OCI-LY1 (cell line): ENCODE data around the gene CPEB4.

Experiments used
- H2AFZ ChIP-seq: fragments of 200-600 bp; sonication (generic), shearing (Covaris generic); 2 replicates; pipeline ENCODE4 v1.6.0; 2014; ENCODE audit warnings: antibody characterized with exemption, mild to moderate bottlenecking, low read length
- H3F3A ChIP-seq: fragments of 200-600 bp; sonication (generic), shearing (Covaris generic); 2 replicates; pipeline ENCODE4 v1.6.0; 2014; ENCODE audit warnings: mild to moderate bottlenecking, antibody characterized with exemption, low read length, moderate library complexity; ENCODE audit not compliant: insufficient read depth
- H3K27ac ChIP-seq: fragments of 200-600 bp; sonication (generic); 2 replicates; pipeline ENCODE4 v1.5.1; 2014; ENCODE audit warnings: low read length, mixed run types, mild to moderate bottlenecking, low read depth; ENCODE audit not compliant: poor library complexity, severe bottlenecking
- H3K27me3 ChIP-seq: fragments of 200-600 bp; sonication (generic); 2 replicates; pipeline ENCODE4 v1.6.0; 2014; ENCODE audit warnings: antibody characterized with exemption, mild to moderate bottlenecking, low read length, moderate library complexity; ENCODE audit not compliant: insufficient read depth
- H3K36me3 ChIP-seq: fragments of 200-600 bp; sonication (generic); 2 replicates; pipeline ENCODE4 v1.6.1; 2014; ENCODE audit warnings: mild to moderate bottlenecking, antibody characterized with exemption, low read length, moderate library complexity, mixed read lengths; ENCODE audit not compliant: insufficient read depth
- H3K4me1 ChIP-seq: fragments of 200-600 bp; sonication (generic); 2 replicates; pipeline ENCODE4 v1.5.1; 2014; ENCODE audit warnings: mild to moderate bottlenecking, low read length, moderate library complexity; ENCODE audit not compliant: insufficient read depth, severe bottlenecking
- H3K4me2 ChIP-seq: fragments of 200-600 bp; sonication (generic), shearing (Covaris generic); 2 replicates; pipeline ENCODE4 v1.6.1; 2014; ENCODE audit warnings: low read length
- H3K4me3 ChIP-seq: fragments of 200-600 bp; sonication (generic); 2 replicates; pipeline ENCODE4 v1.5.1; 2014; ENCODE audit warnings: low read length, low read depth, mild to moderate bottlenecking, mixed read lengths; ENCODE audit not compliant: poor library complexity, severe bottlenecking
- H3K79me2 ChIP-seq: fragments of 200-600 bp; shearing (Covaris generic); 2 replicates; pipeline ENCODE4 v1.6.1; 2016; ENCODE audit warnings: mixed run types, low read length, mixed read lengths; ENCODE audit not compliant: insufficient read depth
- H3K9ac ChIP-seq: fragments of 200-600 bp; sonication (generic), shearing (Covaris generic); 2 replicates; pipeline ENCODE4 v1.6.1; 2014; ENCODE audit warnings: mild to moderate bottlenecking, low read length, mixed read lengths
- H3K9me2 ChIP-seq: fragments of 200-600 bp; sonication (generic), shearing (Covaris generic); 2 replicates; pipeline ENCODE4 v1.6.1; 2014; ENCODE audit warnings: low read depth, mild to moderate bottlenecking, low read length, mixed read lengths
- H3K9me3 ChIP-seq: fragments of 200-600 bp; shearing (Covaris generic); 2 replicates; pipeline ENCODE4 v1.6.1; 2014; ENCODE audit warnings: low read length, mixed read lengths
- H4K20me1 ChIP-seq: fragments of 200-600 bp; sonication (generic), shearing (Covaris generic); 2 replicates; pipeline ENCODE4 v1.6.0; 2016; ENCODE audit warnings: mild to moderate bottlenecking, low read length; ENCODE audit not compliant: insufficient read depth
- CTCF ChIP-seq: fragments of 200-600 bp; sonication (generic), shearing (Covaris generic); IDR thresholded peaks from 2 replicates; pipeline ENCODE4 v1.5.1; 2017; ENCODE audit warnings: mild to moderate bottlenecking, antibody characterized with exemption, low read length, moderate library complexity, mixed read lengths
- EZH2 ChIP-seq: fragments of 200-600 bp; sonication (generic), shearing (Covaris generic); IDR thresholded peaks from 2 replicates; pipeline ENCODE4 v1.8.0; 2017; ENCODE audit warnings: borderline replicate concordance, mixed run types, mild to moderate bottlenecking, antibody characterized with exemption, low read length, moderate library complexity, mixed read lengths

The CPEB4 gene

GRCh38 chr5:173841710-173842109, 46.4 kb upstream of the CPEB4 start:
- Histone ChIP-seq H3K79me2 (no peaks in the 10 kb centered on the region), H3K27me3 (no peaks in the 10 kb centered on the region; the same call in 1 of the 2 replicates), H3F3A (no peaks in the 10 kb centered on the region), H3K36me3 (no peaks in the 10 kb centered on the region; the same call in 1 of the 2 replicates), H3K4me1 (peaks cover 18% of the 10 kb centered on the region), H3K4me3 (no peak overlapping the region), H2AFZ (no peak overlapping the region), H3K9me3 (0 out of 2 replicates have a peak, but pooled peaks cover 2% of the 10 kb centered on the region), H3K9me2 (no peaks in the 10 kb centered on the region), H3K27ac (no peak overlapping the region), H3K9ac (no peak overlapping the region), H3K4me2 (no peak overlapping the region), H4K20me1 (no peaks in the 10 kb centered on the region)
- TF ChIP-seq CTCF (no peak), EZH2 (no peak)

- H3K9ac ChIP-seq: no peak overlapping the region
- no peak overlapping the region for H3K4me2 ChIP-seq
- no peaks in the 10 kb centered on the region for H3K79me2 ChIP-seq
- H3K9me2 ChIP-seq: no peaks in the 10 kb centered on the region
- H3K27me3 ChIP-seq: peaks cover 1% of the 10 kb centered on the region; the same call in 1 of the 2 replicates
- no peak overlapping the region for H3K4me3 ChIP-seq
- no peaks in the 10 kb centered on the region; the same call in 1 of the 2 replicates for H3K36me3 ChIP-seq
- H2AFZ ChIP-seq: no peak overlapping the region
- H3K27ac ChIP-seq: no peak overlapping the region
- H4K20me1 ChIP-seq: no peaks in the 10 kb centered on the region
- H3K4me1 ChIP-seq: peaks cover 18% of the 10 kb centered on the region
- no peaks in the 10 kb centered on the region for H3F3A ChIP-seq
- peaks cover 15% of the 10 kb centered on the region for H3K9me3 ChIP-seq
- TF ChIP-seq EZH2 (no peak), CTCF (no peak)
These were observed 44.4 kb upstream of the CPEB4 start for GRCh38 chr5:173843794-173844193.

GRCh38 chr5:173845321-173845720, 42.8 kb upstream of the CPEB4 start:
- H3K27ac ChIP-seq: no peak overlapping the region
- H3K4me1 ChIP-seq: peaks cover 8% of the 10 kb centered on the region
- H3K4me3 ChIP-seq: no peak overlapping the region
- H3K36me3 ChIP-seq: no peaks in the 10 kb centered on the region; the same call in 1 of the 2 replicates
- no peaks in the 10 kb centered on the region for H3K79me2 ChIP-seq
- H3K9me2 ChIP-seq: no peaks in the 10 kb centered on the region
- H3K9ac ChIP-seq: no peak overlapping the region
- H2AFZ ChIP-seq: no peak overlapping the region
- H3K27me3 ChIP-seq: peaks cover 8% of the 10 kb centered on the region; the same call in 1 of the 2 replicates
- no peak overlapping the region for H3K4me2 ChIP-seq
- no peak for TF ChIP-seq CTCF
- no peak for TF ChIP-seq EZH2
- no peaks in the 10 kb centered on the region for H3F3A ChIP-seq
- H3K9me3 ChIP-seq: peaks cover 21% of the 10 kb centered on the region
- H4K20me1 ChIP-seq: no peaks in the 10 kb centered on the region
